Measurements from ENCODE around the gene YAE1. TPM values are rescaled to one million over a fixed set of nuclear protein-coding genes. Genes with fewer than 3 reads are reported as not detected.

The YAE1 gene
- total RNA-seq, 1 donor from 2014 or later: 19.3 TPM

DNA sequence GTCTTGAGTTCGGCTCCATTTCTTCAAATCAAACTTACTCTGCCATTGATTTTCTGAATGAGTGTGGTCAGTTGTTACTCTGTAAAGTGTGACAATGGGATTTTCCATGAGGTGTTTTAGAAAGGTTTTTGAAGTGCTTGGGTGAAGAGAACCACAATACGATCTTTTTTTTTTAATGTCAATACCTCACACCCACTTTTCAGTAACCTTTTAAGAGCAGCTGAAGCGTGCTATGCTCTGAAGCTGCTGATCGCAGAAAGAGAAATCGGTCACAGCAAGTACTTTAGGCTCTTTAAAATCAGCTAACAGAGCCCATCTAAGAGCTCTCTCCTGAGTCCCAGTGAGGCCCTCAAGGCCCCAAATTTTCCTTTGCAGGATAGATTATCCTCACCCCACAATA, 34.4 kb upstream of the YAE1 start:
- TF ChIP-seq, protein P1, sequence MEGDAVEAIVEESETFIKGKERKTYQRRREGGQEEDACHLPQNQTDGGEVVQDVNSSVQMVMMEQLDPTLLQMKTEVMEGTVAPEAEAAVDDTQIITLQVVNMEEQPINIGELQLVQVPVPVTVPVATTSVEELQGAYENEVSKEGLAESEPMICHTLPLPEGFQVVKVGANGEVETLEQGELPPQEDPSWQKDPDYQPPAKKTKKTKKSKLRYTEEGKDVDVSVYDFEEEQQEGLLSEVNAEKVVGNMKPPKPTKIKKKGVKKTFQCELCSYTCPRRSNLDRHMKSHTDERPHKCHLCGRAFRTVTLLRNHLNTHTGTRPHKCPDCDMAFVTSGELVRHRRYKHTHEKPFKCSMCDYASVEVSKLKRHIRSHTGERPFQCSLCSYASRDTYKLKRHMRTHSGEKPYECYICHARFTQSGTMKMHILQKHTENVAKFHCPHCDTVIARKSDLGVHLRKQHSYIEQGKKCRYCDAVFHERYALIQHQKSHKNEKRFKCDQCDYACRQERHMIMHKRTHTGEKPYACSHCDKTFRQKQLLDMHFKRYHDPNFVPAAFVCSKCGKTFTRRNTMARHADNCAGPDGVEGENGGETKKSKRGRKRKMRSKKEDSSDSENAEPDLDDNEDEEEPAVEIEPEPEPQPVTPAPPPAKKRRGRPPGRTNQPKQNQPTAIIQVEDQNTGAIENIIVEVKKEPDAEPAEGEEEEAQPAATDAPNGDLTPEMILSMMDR (IDR thresholded peaks at IDR 0.05): no peak
- no peak overlapping the region for H3K27ac Mint-ChIP-seq (ENCODE audit: unreplicated experiment)
- no peaks in the 10 kb centered on the region for H3K9me3 Mint-ChIP-seq (ENCODE audit: unreplicated experiment)
- no peak for DNase-seq (ENCODE audit: extremely low spot score, unreplicated experiment)
- H3K27me3 Mint-ChIP-seq (ENCODE audit: unreplicated experiment): peaks cover 48% of the 10 kb centered on the region
- H3K4me1 Mint-ChIP-seq (ENCODE audit: unreplicated experiment): no peaks in the 10 kb centered on the region
- H3K36me3 Mint-ChIP-seq (ENCODE audit: unreplicated experiment): no peaks in the 10 kb centered on the region
- H3K4me3 Mint-ChIP-seq (ENCODE audit: unreplicated experiment): no peak overlapping the region

GRCh38 chr7:39532832-39533231, 33.4 kb upstream of the YAE1 start:
- H3K9me3 Mint-ChIP-seq (ENCODE audit: unreplicated experiment): no peaks in the 10 kb centered on the region
- H3K4me3 Mint-ChIP-seq (ENCODE audit: unreplicated experiment): no peak overlapping the region
- TF ChIP-seq, protein P1 (IDR thresholded peaks at IDR 0.05): no peak
- no peak for DNase-seq (ENCODE audit: extremely low spot score, unreplicated experiment)
- no peak overlapping the region for H3K27ac Mint-ChIP-seq (ENCODE audit: unreplicated experiment)
- H3K4me1 Mint-ChIP-seq (ENCODE audit: unreplicated experiment): no peaks in the 10 kb centered on the region
- no peaks in the 10 kb centered on the region for H3K36me3 Mint-ChIP-seq (ENCODE audit: unreplicated experiment)
- peaks cover 42% of the 10 kb centered on the region for H3K27me3 Mint-ChIP-seq (ENCODE audit: unreplicated experiment)

DNA sequence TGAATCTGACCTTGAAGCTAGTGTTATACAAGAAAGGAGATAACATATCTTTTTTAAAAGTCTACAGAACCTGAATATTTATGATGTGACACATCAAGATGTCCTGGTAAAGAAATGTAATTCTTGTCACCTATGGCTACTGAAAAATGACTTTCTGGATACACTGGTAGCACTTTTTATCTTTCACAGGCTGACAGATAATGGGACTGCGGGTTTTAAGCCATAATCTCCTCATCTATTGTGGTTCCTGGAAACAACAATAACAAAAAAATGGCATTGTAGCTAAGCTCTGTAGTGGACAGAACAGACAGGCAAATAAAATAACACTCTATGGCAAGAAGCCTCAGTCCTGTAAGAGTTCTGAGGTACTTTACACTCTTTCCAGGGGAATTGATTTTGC, 31.6 kb upstream of the YAE1 start:
- no peak for DNase-seq (ENCODE audit: extremely low spot score, unreplicated experiment)
- TF ChIP-seq, protein P1 (IDR thresholded peaks at IDR 0.05): no peak
- Mint-ChIP-seq H3K27ac (ENCODE audit: unreplicated experiment) (no peak overlapping the region), H3K9me3 (ENCODE audit: unreplicated experiment) (no peaks in the 10 kb centered on the region), H3K4me3 (ENCODE audit: unreplicated experiment) (no peak overlapping the region), H3K4me1 (ENCODE audit: unreplicated experiment) (no peaks in the 10 kb centered on the region), H3K36me3 (ENCODE audit: unreplicated experiment) (no peaks in the 10 kb centered on the region), H3K27me3 (ENCODE audit: unreplicated experiment) (peaks cover 36% of the 10 kb centered on the region)

GRCh38 chr7:39535064-39535463, 31.1 kb upstream of the YAE1 start:
- Mint-ChIP-seq H3K4me3 (ENCODE audit: unreplicated experiment) (no peak overlapping the region), H3K4me1 (ENCODE audit: unreplicated experiment) (no peaks in the 10 kb centered on the region), H3K27ac (ENCODE audit: unreplicated experiment) (no peak overlapping the region), H3K9me3 (ENCODE audit: unreplicated experiment) (no peaks in the 10 kb centered on the region), H3K36me3 (ENCODE audit: unreplicated experiment) (no peaks in the 10 kb centered on the region), H3K27me3 (ENCODE audit: unreplicated experiment) (peaks cover 36% of the 10 kb centered on the region)
- TF ChIP-seq, protein P1 (IDR thresholded peaks at IDR 0.05): no peak
- DNase-seq (ENCODE audit: extremely low spot score, unreplicated experiment): no peak

- DNase-seq (ENCODE audit: extremely low spot score, unreplicated experiment): no peak
- Mint-ChIP-seq H3K27ac (ENCODE audit: unreplicated experiment) (no peak overlapping the region), H3K36me3 (ENCODE audit: unreplicated experiment) (no peaks in the 10 kb centered on the region), H3K9me3 (ENCODE audit: unreplicated experiment) (no peaks in the 10 kb centered on the region), H3K27me3 (ENCODE audit: unreplicated experiment) (peaks cover 29% of the 10 kb centered on the region), H3K4me1 (ENCODE audit: unreplicated experiment) (no peaks in the 10 kb centered on the region), H3K4me3 (ENCODE audit: unreplicated experiment) (no peak overlapping the region)
- TF ChIP-seq, protein P1 (IDR thresholded peaks at IDR 0.05): no peak
Observed at GRCh38 chr7:39535720-39536119, 30.5 kb upstream of the YAE1 start.

All from osteocyte (in vitro differentiated cells).